Stomach (tissue), 9 donors: ENCODE measurements around the gene RALGAPA2. TPM values are rescaled to one million over a fixed set of nuclear protein-coding genes. Genes with fewer than 3 reads are reported as not detected.
A peak's percentile ranks its signal among the peaks of the same experiment; 100 is the strongest.

Experiments used
- DNase-seq, 2 donors: peaks; one replicate each; pipeline versions ENCODE4 v3.0.0 to v3.0.0-alpha.2; 2013 to 2019
- H3K27ac ChIP-seq, 5 donors: fragments of 200-600 bp in 4 of 5; sonication (generic) in 4 of 5; one replicate each; pipeline ENCODE4 v1.5.1; 2013 to 2019; ENCODE audit warnings: mild to moderate bottlenecking in 1 of 5, moderate library complexity in 1 of 5
- H3K27me3 ChIP-seq, 3 donors: fragments of 200-600 bp; sonication (generic); one replicate each; pipeline ENCODE4 v1.5.1; 2017 to 2019; ENCODE audit warnings: mixed run types in 1 of 3
- H3K36me3 ChIP-seq, 4 donors: fragments of 200-600 bp; sonication (generic); 1 replicate in 3 of 4; 2 replicates in 1 of 4; pipeline ENCODE4 v1.5.1; 2016 to 2019
- H3K4me1 ChIP-seq, 4 donors: fragments of 200-600 bp; sonication (generic); one replicate each; pipeline ENCODE4 v1.5.1; 2016 to 2019
- H3K4me3 ChIP-seq, 4 donors: fragments of 200-600 bp; sonication (generic) in 3 of 4; one replicate each; pipeline ENCODE4 v1.5.1; 2016 to 2019; ENCODE audit warnings: mild to moderate bottlenecking in 1 of 4
- H3K9me3 ChIP-seq, 4 donors: fragments of 200-600 bp; sonication (generic); one replicate each; pipeline ENCODE4 v1.5.1; 2016 to 2019
- EP300 ChIP-seq: sonication (generic); formaldehyde crosslinking; IDR thresholded peaks from one replicate; pipeline ENCODE4 v1.6.1; 2017; ENCODE audit warnings: antibody characterized with exemption
- POLR2A ChIP-seq, 4 donors: fragments of 450-650 bp; IDR thresholded peaks; one replicate each; pipeline ENCODE4 v1.6.1; 2016; ENCODE audit warnings: antibody characterized with exemption in 4 of 4, control low read depth in 2 of 4, mild to moderate bottlenecking in 1 of 4, moderate library complexity in 1 of 4
- POLR2AphosphoS5 ChIP-seq, 3 donors: sonication (generic); formaldehyde crosslinking; IDR thresholded peaks; one replicate each; pipeline ENCODE4 v1.6.1; 2016; ENCODE audit warnings: antibody characterized with exemption in 3 of 3
- WGBS, 5 donors: extraction: QIAGEN DNeasy Blood & Tissue Kit in 3 of 5; methylation state at CpG; one replicate each; pipeline versions ENCODE4 v1.1.5 to v1.1.7; 2013 to 2018; 5-methylcytosine and 5-hydroxymethylcytosine counted together
- intact Hi-C: fragments of 100-400 bp; cut with DNase I; formaldehyde crosslinking; loops from one replicate; pipeline ENCODE4 v1.15.1; 2023; ENCODE audit warnings: low total_unique reads
- polyA plus RNA-seq, 3 donors: library from polyadenylated mRNA; stranded (reverse); fragments of 200-250 nt; gene quantifications; one replicate each; pipeline ENCODE4 v1.2.3, GENCODE V29; 2013
- total RNA-seq, 5 donors: library from RNA; depleted of rRNA; stranded (reverse); fragments of >200 nt; gene quantifications; one replicate each; pipeline versions ENCODE4 v1.1.0 to v1.2.3, GENCODE V29; 2014 to 2016
- TF ChIP-seq, protein P1 (sequence below), 7 experiments: fragments of 450-650 bp in 4 of 7; fragments of 200-600 bp in 3 of 7; sonication (generic) in 3 of 7; IDR thresholded peaks; one replicate each; pipeline ENCODE4 v1.5.1; 2016 to 2019; ENCODE audit warnings: antibody characterized with exemption in 7 of 7, control low read depth in 2 of 7, mild to moderate bottlenecking in 1 of 7
- donor health status: healthy with polysubstance abuse.
- donor health status: Bipolar disorder and iron deficiency.
- donor health status: healthy.

The RALGAPA2 gene
- total and polyA plus RNA-seq, 8 donors, result 4.3 to 159 (median 48.7) TPM

DNA sequence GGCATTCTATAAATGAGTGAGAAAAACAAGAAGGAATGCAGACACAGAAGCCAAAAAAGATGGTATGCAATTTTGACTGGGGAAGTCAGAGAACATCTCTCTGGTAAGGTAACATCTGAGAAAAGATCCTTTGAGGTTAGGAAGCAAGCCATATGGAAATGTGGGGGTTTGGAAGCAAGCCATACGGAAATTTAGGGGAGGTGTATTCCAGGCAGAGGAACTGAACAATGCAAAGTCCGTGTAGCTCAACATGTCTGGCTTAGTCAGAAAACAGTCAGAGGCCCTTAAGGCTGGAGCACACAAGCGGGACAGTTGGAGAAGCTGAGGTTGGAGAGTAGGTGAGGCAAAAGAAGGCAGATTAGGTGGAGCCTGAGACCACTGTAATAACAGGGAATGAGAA is 35.3 kb downstream of the RALGAPA2 start:
- 60 to 73% (median 68%) methylated on average over 3 of the region's 3 CpGs for WGBS, 5 donors
- DNase-seq, result no peak
- Histone ChIP-seq H3K27me3 (no peaks in the 10 kb centered on the region), H3K9me3 (no peaks in the 10 kb centered on the region), H3K27ac (no peak overlapping the region), H3K4me1 (peaks cover 0 to 34% (median 14%) of the 10 kb centered on the region in 4 donors), H3K4me3 (no peak overlapping the region), H3K36me3 (peaks cover 0 to 16% (median 4%) of the 10 kb centered on the region in 4 donors)
- intact Hi-C loops, result no loop called here
- TF ChIP-seq EP300 (no peak), POLR2A (IDR thresholded peaks at IDR 0.05) (no peak), POLR2AphosphoS5 (IDR thresholded peaks at IDR 0.05) (no peak)
- TF ChIP-seq, protein P1, sequence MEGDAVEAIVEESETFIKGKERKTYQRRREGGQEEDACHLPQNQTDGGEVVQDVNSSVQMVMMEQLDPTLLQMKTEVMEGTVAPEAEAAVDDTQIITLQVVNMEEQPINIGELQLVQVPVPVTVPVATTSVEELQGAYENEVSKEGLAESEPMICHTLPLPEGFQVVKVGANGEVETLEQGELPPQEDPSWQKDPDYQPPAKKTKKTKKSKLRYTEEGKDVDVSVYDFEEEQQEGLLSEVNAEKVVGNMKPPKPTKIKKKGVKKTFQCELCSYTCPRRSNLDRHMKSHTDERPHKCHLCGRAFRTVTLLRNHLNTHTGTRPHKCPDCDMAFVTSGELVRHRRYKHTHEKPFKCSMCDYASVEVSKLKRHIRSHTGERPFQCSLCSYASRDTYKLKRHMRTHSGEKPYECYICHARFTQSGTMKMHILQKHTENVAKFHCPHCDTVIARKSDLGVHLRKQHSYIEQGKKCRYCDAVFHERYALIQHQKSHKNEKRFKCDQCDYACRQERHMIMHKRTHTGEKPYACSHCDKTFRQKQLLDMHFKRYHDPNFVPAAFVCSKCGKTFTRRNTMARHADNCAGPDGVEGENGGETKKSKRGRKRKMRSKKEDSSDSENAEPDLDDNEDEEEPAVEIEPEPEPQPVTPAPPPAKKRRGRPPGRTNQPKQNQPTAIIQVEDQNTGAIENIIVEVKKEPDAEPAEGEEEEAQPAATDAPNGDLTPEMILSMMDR (IDR thresholded peaks at IDR 0.05), result no peak

DNA sequence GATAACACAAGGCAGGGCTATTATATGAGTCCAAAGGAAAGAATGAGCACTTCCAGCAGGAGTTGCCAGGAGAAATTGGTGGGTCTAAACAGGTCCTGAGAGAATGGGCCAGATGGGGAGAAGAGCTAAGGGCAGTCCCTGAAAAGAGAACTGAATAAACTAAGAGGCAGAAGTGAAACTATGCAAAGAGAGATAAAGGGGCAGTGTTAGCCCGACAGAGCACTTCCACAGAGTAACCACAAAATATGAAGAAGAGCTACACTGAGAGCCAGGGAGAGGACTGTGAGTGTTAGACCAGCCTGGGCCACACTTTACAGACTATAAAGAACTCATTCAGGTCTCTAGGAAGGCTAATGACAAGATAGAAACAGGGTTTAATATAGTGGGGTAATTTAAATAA is 43.8 kb downstream of the RALGAPA2 start:
- intact Hi-C loops, result loop anchor here (10.0 kb wide), 1 partner anchor 156 kb away; no protein-coding TSS in a partner anchor
- Histone ChIP-seq H3K36me3 (peaks cover 0 to 5% (median 0%) of the 10 kb centered on the region in 4 donors), H3K27me3 (no peaks in the 10 kb centered on the region), H3K27ac (no peak overlapping the region), H3K9me3 (no peaks in the 10 kb centered on the region), H3K4me1 (peaks cover 15 to 37% (median 22%) of the 10 kb centered on the region in 4 donors), H3K4me3 (no peak overlapping the region)
- TF ChIP-seq POLR2A (IDR thresholded peaks at IDR 0.05), result no peak
- no peak for TF ChIP-seq EP300
- TF ChIP-seq, protein P1 (IDR thresholded peaks at IDR 0.05), result no peak
- TF ChIP-seq POLR2AphosphoS5 (IDR thresholded peaks at IDR 0.05), result no peak
- peak in 1 of 2 donors; percentile 18 for DNase-seq
- 9 to 27% (median 20%) methylated on average over 1 of the region's 1 CpG for WGBS, 5 donors

DNA sequence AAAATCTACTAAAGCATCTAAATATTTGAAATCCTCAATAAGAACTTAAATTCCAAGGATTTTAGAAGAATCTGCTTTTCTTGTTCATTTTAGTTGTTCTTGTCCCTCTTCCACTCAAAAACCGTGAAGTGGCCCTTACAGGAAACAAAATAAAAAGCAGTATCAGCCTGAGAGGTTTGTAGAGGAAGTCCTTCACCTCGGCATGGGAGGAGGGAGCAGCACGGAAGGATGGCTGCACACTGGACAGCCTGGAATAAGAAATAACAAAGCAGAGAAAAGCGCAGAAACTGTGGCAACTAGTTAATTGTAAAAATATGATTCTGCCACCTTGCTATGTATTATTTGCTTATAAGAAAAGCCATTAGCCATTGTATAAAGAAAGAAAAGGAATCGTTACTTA is 46.1 kb downstream of the RALGAPA2 start:
- intact Hi-C loops, result loop anchor here (10.0 kb wide), 1 partner anchor 158 kb away; no protein-coding TSS in a partner anchor
- peaks cover 0 to 5% (median 0%) of the 10 kb centered on the region in 4 donors for H3K36me3 ChIP-seq
- DNase-seq, result no peak
- no peaks in the 10 kb centered on the region for H3K9me3 ChIP-seq
- H3K27me3 ChIP-seq, result no peaks in the 10 kb centered on the region
- H3K4me1 ChIP-seq, result peaks cover 15 to 41% (median 22%) of the 10 kb centered on the region in 4 donors
- H3K27ac ChIP-seq, result no peak overlapping the region
- TF ChIP-seq, protein P1 (IDR thresholded peaks at IDR 0.05), result no peak
- TF ChIP-seq POLR2AphosphoS5 (IDR thresholded peaks at IDR 0.05) (no peak), POLR2A (IDR thresholded peaks at IDR 0.05) (no peak), EP300 (no peak)
- no peak overlapping the region for H3K4me3 ChIP-seq
- 23 to 41% (median 29%) methylated on average over 5 of the region's 5 CpGs for WGBS, 5 donors

DNA sequence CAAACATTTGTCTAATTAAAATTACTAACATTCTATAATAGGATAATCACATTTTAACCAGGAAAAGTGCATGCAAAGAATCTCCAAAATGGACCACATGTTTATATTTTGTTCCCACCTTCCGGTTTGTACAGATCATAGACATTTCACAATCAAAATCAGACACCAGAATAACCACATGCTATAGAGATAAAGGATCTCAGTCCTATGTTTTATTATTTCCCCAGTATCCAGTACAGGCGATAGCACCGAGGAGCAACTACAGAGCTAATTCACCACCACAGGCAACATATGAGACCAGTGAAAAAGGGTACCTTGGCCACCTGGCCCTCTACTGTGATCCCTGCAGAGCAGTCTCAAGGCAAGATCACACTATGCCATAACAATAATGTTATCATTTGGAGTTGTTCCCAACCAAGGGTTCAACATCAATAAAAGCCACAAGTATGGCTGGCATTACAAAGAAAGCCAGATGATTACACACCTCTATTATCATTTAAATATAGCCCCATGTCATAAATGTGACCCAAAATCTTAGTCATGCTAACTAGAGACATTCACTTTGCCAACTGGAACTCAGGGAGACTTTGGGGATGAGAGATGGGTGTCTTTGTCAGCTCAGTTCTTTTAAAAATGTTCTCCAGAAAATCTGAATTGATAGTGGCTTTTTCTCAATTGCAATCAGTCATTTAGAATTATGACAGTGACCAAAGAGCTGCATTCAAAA is 46.7 kb downstream of the RALGAPA2 start:
- WGBS, 5 donors, result 35 to 64% (median 44%) methylated on average over 3 of the region's 3 CpGs
- no peak for TF ChIP-seq EP300
- no peak for TF ChIP-seq POLR2A (IDR thresholded peaks at IDR 0.05)
- no peak for TF ChIP-seq POLR2AphosphoS5 (IDR thresholded peaks at IDR 0.05)
- TF ChIP-seq, protein P1 (IDR thresholded peaks at IDR 0.05), result no peak
- intact Hi-C loops, result loop anchor here (10.0 kb wide), 1 partner anchor 159 kb away; no protein-coding TSS in a partner anchor
- Histone ChIP-seq H3K27ac (no peak overlapping the region), H3K27me3 (no peaks in the 10 kb centered on the region), H3K4me3 (no peak overlapping the region), H3K4me1 (peaks cover 15 to 41% (median 22%) of the 10 kb centered on the region in 4 donors), H3K9me3 (no peaks in the 10 kb centered on the region), H3K36me3 (peaks cover 0 to 5% (median 0%) of the 10 kb centered on the region in 4 donors)
- no peak for DNase-seq
